Ishikawa (cell line): Measurements from ENCODE around the gene LSAMP.

Experiments used
- CEBPB ChIP-seq: IDR thresholded peaks from 2 replicates; pipeline ENCODE4 v1.6.1; 2012
- CREB1 ChIP-seq: IDR thresholded peaks from 2 replicates; pipeline ENCODE4 v1.6.1; 2012; ENCODE audit warnings: low read depth
- EGR1 ChIP-seq: IDR thresholded peaks from 2 replicates; pipeline ENCODE4 v1.6.1; 2012
- EP300 ChIP-seq: IDR thresholded peaks from 2 replicates; pipeline ENCODE4 v1.6.1; 2012; ENCODE audit warnings: borderline replicate concordance
- FOXM1 ChIP-seq: IDR thresholded peaks from 2 replicates; pipeline ENCODE4 v1.6.1; 2012; ENCODE audit warnings: low read depth, borderline replicate concordance
- NFIC ChIP-seq: IDR thresholded peaks from 2 replicates; pipeline ENCODE4 v1.6.1; 2012
- RAD21 ChIP-seq: IDR thresholded peaks from 2 replicates; pipeline ENCODE4 v1.6.1; 2012; ENCODE audit warnings: low read depth
- TAF1 ChIP-seq: IDR thresholded peaks from 2 replicates; pipeline ENCODE4 v1.6.1; 2012; ENCODE audit warnings: low read depth, mild to moderate bottlenecking
- TCF12 ChIP-seq: IDR thresholded peaks from 2 replicates; pipeline ENCODE4 v1.6.1; 2012; ENCODE audit warnings: low read depth
- TEAD4 ChIP-seq: IDR thresholded peaks from 2 replicates; pipeline ENCODE4 v1.6.1; 2012
- YY1 ChIP-seq: IDR thresholded peaks from 2 replicates; pipeline ENCODE4 v1.6.1; 2012; ENCODE audit warnings: low read depth
- ZBTB7A ChIP-seq: IDR thresholded peaks from 2 replicates; pipeline ENCODE4 v1.6.1; 2012; ENCODE audit warnings: low read depth
- TF ChIP-seq, protein P1 (sequence below): IDR thresholded peaks from 2 replicates; pipeline ENCODE4 v1.6.1; 2012
- TF ChIP-seq, protein P2 (sequence below): IDR thresholded peaks from 2 replicates; pipeline ENCODE4 v1.6.1; 2012; ENCODE audit warnings: low read depth, mild to moderate bottlenecking
- TF ChIP-seq, protein P3 (sequence below): IDR thresholded peaks from 2 replicates; pipeline ENCODE4 v1.6.1; 2012

The LSAMP gene

DNA sequence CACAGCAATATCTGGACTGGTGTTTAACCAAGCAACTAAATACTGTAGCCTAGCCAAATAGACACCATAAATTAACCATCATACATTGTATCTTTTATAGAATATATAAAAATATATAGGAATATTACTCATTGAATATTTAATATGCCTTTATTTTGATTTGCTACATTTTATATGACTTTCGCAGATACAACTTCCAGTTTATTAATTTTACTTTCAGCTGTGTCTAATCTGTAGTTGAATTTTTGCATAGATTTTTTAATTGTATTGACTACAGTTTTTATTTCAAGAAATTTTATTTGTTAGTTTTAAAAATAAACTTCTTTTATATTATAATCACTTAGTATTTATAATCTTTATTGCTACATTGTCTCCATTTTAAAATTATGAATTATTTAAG lies 299.7 kb downstream of the LSAMP start:
- TF ChIP-seq CREB1 (no peak), RAD21 (no peak), ZBTB7A (no peak), EP300 (no peak), FOXM1 (no peak), TCF12 (no peak), TAF1 (no peak), YY1 (no peak), CEBPB (no peak), TEAD4 (no peak), NFIC (no peak), EGR1 (no peak)
- TF ChIP-seq, protein P1, sequence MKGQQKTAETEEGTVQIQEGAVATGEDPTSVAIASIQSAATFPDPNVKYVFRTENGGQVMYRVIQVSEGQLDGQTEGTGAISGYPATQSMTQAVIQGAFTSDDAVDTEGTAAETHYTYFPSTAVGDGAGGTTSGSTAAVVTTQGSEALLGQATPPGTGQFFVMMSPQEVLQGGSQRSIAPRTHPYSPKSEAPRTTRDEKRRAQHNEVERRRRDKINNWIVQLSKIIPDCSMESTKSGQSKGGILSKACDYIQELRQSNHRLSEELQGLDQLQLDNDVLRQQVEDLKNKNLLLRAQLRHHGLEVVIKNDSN, result no peak
- TF ChIP-seq, protein P2, sequence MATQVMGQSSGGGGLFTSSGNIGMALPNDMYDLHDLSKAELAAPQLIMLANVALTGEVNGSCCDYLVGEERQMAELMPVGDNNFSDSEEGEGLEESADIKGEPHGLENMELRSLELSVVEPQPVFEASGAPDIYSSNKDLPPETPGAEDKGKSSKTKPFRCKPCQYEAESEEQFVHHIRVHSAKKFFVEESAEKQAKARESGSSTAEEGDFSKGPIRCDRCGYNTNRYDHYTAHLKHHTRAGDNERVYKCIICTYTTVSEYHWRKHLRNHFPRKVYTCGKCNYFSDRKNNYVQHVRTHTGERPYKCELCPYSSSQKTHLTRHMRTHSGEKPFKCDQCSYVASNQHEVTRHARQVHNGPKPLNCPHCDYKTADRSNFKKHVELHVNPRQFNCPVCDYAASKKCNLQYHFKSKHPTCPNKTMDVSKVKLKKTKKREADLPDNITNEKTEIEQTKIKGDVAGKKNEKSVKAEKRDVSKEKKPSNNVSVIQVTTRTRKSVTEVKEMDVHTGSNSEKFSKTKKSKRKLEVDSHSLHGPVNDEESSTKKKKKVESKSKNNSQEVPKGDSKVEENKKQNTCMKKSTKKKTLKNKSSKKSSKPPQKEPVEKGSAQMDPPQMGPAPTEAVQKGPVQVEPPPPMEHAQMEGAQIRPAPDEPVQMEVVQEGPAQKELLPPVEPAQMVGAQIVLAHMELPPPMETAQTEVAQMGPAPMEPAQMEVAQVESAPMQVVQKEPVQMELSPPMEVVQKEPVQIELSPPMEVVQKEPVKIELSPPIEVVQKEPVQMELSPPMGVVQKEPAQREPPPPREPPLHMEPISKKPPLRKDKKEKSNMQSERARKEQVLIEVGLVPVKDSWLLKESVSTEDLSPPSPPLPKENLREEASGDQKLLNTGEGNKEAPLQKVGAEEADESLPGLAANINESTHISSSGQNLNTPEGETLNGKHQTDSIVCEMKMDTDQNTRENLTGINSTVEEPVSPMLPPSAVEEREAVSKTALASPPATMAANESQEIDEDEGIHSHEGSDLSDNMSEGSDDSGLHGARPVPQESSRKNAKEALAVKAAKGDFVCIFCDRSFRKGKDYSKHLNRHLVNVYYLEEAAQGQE, result no peak

DNA sequence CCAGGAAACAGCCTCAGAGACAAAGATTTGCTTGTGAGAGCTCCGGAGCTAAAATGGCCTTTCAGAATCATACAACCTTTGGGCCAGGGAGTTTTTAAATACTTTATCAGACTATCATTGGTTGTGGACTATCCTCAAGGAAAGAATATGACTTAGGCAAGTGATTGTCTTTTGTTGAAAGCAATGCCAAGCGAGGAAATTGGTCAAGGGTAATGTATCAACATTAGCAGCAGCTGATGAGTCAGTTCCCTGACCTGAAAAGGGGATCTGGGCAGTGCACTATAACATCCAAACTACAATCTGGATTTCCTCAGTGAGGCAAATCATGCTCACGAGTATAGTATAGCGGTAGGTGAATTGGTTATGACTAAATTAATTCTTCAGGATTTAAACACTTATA lies 303.6 kb downstream of the LSAMP start:
- TF ChIP-seq YY1 (no peak), CEBPB (no peak), EP300 (no peak), RAD21 (no peak), TCF12 (no peak)
- TF ChIP-seq, protein P3, sequence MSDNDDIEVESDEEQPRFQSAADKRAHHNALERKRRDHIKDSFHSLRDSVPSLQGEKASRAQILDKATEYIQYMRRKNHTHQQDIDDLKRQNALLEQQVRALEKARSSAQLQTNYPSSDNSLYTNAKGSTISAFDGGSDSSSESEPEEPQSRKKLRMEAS, result no peak
- TF ChIP-seq, protein P1, result no peak

DNA sequence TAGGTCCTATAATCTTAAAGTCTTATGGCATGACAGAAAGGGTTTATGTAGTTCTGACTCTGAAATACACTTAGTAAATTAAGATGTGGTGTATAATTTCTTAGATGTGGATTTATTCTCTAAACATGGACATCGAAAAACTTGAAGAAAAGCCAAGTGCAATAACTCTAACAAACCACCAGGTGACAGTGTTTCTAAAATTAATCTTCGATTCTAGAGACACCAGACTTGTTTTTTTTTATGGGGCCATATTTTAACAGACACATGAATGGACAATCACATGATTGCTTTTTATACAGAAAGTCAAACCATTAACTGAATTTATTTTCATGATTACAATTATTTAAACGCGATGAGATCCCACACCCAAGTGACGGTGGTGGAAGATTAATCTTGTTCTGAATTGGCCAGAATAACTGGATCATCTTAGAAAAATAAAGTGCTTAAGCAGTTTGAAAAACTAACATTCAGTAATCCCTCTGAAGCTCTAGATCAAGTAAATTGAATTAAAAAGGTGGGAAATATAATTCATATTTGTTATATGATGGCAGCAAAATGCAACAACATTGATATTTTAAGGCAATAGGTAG lies 305.1 kb downstream of the LSAMP start:
- TF ChIP-seq EP300, result no peak
- TF ChIP-seq RAD21, result peak; percentile 60
- TF ChIP-seq CEBPB, result no peak
- TF ChIP-seq NFIC, result peak; percentile 48
- no peak for TF ChIP-seq TEAD4

DNA sequence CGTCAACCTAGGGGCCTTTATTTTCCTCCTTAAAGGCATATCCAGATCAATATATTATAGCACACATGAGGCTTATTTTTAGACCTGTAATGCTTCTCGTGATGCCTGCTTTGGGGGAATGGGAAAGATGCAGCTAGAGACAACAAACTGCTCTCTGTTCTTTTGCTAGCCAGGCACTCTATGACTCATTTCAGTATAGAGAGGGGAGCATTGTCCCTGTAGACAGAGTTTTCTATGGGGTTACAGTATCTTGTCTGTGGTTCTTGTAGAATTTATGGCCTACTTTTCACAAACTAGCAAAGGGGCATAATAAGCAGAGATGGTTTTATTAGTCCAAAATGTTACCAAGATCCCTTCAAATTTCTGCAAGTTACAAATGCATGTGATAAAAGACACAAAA lies 305.6 kb downstream of the LSAMP start:
- TF ChIP-seq EP300 (no peak), TAF1 (no peak), ZBTB7A (no peak), TCF12 (no peak)
- TF ChIP-seq, protein P2, result no peak

GRCh38 chr3:116135457-116136085 lies 309.7 kb downstream of the LSAMP start:
- TF ChIP-seq TAF1 (no peak), FOXM1 (no peak), TEAD4 (no peak), CEBPB (no peak), NFIC (no peak), RAD21 (no peak), EGR1 (no peak)
- TF ChIP-seq, protein P3, result no peak
- TF ChIP-seq, protein P1, result no peak
